ENCODE results near the gene C4B.
"Not testable (repeated sequence)": the region's sequence is repeated elsewhere in the genome, so short reads cannot be mapped to it uniquely, and the experiment has no call there.

C4B gene

GRCh38 chr6:32042276-32042675 lies 27.7 kb downstream of the C4B start:
- not testable (repeated sequence) for DNase-seq (ENCODE audit: insufficient read length, low spot score)

GRCh38 chr6:32043589-32044380 lies 29.2 kb downstream of the C4B start:
- DNase-seq (ENCODE audit: insufficient read length, low spot score); FAIRE-seq: not testable (repeated sequence)

More at GRCh38 chr6:32042276-32042675, 27.7 kb downstream of the C4B start:
- FAIRE-seq, result not testable (repeated sequence)

GRCh38 chr6:32044916-32045315 lies 30.3 kb downstream of the C4B start:
- FAIRE-seq; DNase-seq (ENCODE audit: insufficient read length, low spot score): not testable (repeated sequence)

- TF ChIP-seq CTCF (IDR thresholded peaks at IDR 0.05; ENCODE audit: insufficient read depth, missing control alignments), result no peak
- DNase-seq (ENCODE audit: insufficient read length, low spot score), result no peak
- FAIRE-seq, result no peak
These were observed 31.3 kb downstream of the C4B start for GRCh38 chr6:32045811-32046449.

GRCh38 chr6:32046450-32047083 lies 32.0 kb downstream of the C4B start:
- FAIRE-seq, result no peak

GRCh38 chr6:32047084-32047478 lies 32.5 kb downstream of the C4B start:
- TF ChIP-seq CTCF (IDR thresholded peaks at IDR 0.05; ENCODE audit: insufficient read depth, missing control alignments), result no peak
- DNase-seq (ENCODE audit: insufficient read length, low spot score) (no peak), FAIRE-seq (no peak)

More at GRCh38 chr6:32046450-32047083, 32.0 kb downstream of the C4B start:
- no peak for TF ChIP-seq CTCF (IDR thresholded peaks at IDR 0.05; ENCODE audit: insufficient read depth, missing control alignments)
- DNase-seq (ENCODE audit: insufficient read length, low spot score), result no peak

- DNase-seq (ENCODE audit: insufficient read length, low spot score) (no peak), FAIRE-seq (no peak)
- TF ChIP-seq CTCF (IDR thresholded peaks at IDR 0.05; ENCODE audit: insufficient read depth, missing control alignments), result no peak
These were observed 32.9 kb downstream of the C4B start for GRCh38 chr6:32047539-32047854.

GRCh38 chr6:32047855-32048766 lies 33.5 kb downstream of the C4B start:
- FAIRE-seq (no peak), DNase-seq (ENCODE audit: insufficient read length, low spot score) (no peak)
- peak; percentile 61 for TF ChIP-seq CTCF (IDR thresholded peaks at IDR 0.05; ENCODE audit: insufficient read depth, missing control alignments)

GRCh38 chr6:32049149-32049548 lies 34.6 kb downstream of the C4B start:
- DNase-seq (ENCODE audit: insufficient read length, low spot score); FAIRE-seq: not testable (repeated sequence)

- not testable (repeated sequence) for FAIRE-seq; DNase-seq (ENCODE audit: insufficient read length, low spot score)
These were observed 35.1 kb downstream of the C4B start for GRCh38 chr6:32049736-32050135.

Data from D721Med (cell line).